Epidermal melanocyte (primary cell): ENCODE results near the gene SORCS3.

ENCODE experiments used
- DNase-seq: peaks from one replicate; pipeline ENCODE4 v3.0.0; 2011; ENCODE audit warnings: low spot score; ENCODE audit not compliant: insufficient read length

Gene SORCS3

DNA sequence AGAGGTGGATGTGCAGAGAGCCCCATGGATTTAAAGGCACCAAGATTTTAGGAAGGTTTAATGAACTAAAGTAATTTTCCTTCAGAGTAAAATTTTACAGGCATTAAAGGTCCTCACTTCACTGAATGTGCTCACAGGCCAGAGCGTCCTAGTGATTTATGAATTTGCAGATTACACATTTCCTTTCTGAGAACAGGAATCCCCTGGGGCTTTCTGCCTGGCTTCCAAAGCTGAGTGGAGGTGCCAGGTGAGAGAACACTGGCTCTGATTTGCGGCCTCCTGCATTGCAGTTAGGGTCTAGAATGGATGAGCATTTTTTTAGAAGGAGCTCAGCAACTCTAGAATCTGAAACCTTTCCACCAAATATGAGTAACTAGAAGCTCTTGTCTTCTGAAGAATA is 194.3 kb downstream of the SORCS3 start:
- no peak for DNase-seq

DNA sequence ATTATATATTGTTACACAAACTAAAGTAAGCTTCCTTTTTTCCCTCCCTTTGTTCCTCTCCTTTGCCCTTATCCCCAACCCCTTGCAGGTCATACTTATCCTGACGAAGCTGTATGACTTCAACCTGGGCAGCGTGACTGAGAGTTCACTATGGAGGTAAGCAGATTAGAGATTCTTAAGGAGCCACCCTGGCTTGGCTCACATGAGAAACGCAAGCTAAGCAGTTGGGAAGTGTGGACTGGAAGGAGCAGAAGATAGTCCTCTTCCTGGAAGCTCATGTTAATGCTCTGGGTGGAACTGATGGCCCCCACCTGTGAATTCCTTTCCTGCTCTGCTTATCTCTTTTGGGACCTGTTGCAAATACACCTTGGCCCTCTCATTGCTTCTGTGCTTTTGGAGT is 201.6 kb downstream of the SORCS3 start:
- no peak for DNase-seq

DNA sequence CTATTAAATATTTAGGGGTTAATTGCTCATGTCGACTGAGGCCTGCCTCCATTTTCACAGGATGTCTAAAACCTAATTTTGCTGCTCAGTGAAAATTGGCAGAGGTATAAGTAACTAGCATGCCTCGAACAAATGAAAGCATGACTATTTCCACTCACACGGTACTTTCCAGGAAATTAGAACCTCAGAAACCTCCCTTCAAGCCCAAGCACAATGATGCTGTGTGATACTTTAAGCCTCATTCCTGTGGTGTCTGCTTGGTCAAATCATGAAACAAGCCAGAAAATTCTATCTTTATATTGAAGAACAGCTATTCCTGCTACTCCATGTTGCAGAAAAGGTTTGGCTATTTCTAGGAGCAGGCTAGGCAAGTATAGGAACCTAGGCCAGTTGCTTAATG is 203.0 kb downstream of the SORCS3 start:
- DNase-seq: no peak

DNA sequence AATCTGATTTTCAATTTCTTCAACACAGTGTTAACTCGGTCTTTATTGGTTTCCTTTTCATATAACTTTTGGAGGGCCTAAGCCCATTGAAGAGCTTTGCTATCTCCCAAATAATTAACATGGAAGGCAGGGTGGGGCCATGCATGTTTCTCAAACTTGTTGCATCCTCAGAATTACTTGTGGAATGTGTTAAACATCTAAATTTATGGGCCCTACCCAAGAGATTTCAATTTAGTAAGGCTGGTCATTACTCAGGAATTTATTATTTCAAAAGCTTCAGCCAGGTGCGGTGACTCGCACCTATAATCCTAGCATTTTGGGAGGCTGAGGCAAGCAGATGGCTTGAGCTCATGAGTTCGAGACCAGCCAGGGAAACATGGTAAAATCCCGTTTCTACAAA is 208.9 kb downstream of the SORCS3 start:
- DNase-seq: no peak

DNA sequence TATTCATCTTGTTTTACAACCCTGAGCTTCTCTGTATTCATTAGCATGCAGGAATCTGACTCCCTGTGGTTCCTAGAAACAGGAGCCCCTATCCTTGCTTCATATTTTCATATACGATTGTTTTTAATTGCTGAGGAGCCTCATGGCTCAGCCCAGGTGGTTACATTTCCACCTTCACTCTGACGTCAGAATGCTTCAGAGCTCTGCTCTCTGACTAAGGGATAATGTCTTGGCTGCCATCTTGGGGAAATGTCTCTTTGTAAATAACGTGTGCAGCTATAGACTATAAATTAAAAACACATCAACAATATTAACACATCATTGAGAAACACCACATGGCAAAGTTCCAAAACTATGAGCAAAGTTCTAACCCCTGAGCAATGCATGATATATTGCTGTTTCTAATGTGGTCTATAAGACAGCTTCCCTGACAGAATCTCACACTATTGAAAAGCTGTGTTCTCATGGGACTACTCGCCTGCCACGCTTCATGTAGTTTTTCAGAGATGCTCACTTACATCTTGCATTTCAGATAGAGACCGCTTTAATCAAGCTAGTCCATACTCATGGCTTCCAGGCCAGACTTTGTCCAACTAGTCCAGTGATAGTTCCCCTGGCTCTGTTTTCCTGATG is 227.0 kb downstream of the SORCS3 start:
- no peak for DNase-seq

DNA sequence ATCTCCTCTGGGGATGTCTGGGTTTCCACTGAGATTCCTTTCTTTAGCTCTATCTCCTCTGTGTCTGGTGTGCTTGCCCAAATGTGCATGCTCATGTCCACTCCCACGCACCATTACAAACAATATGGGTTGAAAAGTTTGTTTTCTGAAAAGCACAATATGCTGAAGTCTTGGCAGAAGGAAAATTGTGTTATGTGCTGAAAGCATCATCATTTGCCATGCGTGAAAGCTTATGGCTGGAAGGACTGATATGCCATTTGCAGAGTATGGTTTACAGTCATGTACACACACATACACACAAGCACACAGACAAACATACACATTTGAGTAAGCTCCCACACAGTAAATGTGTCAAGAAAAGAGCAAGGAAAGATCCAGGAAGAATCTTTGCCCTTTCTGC is 231.6 kb downstream of the SORCS3 start:
- no peak for DNase-seq

DNA sequence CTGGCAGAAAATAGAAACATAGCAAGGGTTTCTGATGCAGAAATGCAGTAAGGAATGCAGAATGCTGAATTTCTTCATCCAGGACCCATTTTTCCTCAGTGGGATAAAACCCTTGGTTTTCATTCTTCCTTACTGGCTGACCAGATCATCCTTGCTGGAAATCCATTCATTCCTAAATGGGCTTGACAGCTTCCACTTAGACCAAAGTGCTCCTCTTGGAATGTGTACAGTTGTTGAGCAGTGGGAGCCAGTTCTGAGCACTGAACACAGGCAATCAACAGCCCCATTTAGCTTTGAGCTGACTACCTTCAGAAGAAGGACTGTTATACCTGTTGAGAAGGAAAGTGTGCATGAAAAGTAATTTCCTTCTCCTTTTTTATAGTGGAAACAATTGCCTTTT is 232.1 kb downstream of the SORCS3 start:
- no peak for DNase-seq

DNA sequence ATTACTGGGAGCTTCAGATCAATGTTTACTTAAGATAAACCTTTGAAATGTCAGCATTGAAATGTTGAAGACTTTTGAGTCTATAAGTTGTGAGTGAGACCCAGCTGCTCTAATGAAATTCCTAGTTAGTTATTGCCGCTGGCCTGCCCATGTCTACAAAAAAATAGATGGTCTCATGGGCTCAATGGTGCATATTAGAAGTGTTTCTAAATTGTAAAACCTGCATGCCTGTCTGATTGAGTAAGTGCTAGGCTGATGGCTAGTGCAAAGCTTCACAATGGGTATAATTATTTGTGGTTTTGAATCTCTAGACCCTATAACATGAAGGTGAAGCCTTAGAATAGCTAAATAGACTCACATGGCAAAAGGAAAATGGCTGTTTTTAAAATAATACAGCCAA is 234.5 kb downstream of the SORCS3 start:
- no peak for DNase-seq

DNA sequence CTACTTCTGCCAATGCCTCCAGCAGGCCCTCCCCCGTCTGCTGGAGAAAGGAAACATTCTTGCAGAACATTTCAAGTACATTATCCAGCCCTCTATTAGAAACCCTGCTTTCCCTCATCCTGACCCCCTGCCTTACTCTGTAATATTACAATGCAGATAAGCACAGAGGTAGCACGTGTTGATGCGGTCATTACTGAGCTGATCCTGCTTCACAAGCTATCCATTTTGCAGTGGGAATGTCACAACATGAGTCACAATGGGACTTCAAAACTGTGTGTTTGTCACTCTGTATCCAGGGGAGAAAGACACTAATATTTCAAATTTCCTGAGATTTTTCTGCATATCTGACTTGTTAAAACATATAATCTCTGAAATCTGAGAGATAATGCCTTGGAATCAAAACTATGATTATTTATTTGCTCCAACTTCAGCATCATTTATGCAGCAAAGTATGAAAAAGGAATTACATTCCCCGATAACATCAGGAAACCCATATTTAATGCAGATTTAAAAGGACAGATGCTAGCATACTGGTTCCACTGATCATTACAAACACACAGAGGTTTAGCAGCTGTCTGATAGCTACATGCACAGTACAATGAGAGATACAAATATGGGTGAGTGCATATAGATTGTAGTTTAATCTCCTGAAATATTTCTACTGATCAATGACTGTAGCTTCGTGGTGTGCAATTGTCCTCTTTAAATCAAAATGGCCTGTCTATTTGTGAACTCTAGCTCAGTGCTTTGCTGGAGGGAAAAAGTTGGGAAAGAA is 239.7 kb downstream of the SORCS3 start:
- DNase-seq: no peak

DNA sequence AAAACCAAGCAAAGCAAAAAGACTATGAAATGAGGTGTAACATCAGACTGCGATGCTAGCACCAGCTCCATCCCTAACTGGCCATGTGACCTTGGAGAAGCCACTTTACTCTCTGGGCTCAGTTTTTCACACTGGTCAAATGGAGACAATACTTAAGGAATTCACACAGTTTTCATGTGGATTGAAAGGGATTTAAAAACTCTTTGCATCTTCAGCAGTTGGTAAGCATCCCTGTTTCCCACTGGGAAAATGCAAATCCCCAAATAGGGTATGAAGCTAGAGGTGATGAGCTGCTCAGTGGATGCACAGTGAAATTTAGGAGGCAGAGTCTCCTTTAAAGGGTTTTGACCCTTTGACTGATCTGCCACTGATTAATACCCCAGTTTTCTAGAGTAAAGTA is 240.7 kb downstream of the SORCS3 start:
- no peak for DNase-seq

DNA sequence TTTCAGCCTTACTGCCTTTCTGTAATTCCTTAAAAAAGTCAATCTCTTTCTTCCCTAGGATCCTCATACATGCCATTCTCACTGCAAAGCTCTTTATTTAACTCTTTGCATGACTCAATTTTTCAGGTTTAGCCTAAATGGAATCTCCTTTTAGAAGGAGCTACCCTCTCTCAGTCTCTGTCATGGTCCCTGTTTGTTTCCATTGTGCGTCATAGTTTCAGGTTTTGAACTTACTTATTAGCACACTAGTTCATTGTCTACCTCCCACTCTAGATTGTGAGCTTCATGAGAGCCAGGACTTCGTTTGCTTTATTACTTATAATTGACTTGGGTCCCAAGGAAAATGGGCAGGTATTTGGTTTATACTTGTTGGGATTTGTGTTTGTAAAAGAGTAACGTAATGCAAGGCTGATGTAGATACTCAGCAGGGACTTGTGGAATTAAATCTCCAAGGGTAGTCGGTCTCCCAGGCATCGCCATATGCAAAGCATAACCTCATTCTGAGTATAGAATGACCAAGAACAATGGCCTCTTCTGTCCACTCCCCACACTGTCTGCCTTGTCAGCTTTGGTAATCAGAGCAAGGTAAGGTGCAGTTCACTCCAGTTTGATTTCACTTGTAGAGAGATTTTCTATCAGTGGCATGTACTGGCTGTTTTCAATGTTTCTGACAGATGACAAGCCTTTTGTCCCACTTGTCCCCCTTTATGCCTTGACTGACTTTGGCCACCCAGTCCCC is 252.0 kb downstream of the SORCS3 start:
- DNase-seq: no peak

DNA sequence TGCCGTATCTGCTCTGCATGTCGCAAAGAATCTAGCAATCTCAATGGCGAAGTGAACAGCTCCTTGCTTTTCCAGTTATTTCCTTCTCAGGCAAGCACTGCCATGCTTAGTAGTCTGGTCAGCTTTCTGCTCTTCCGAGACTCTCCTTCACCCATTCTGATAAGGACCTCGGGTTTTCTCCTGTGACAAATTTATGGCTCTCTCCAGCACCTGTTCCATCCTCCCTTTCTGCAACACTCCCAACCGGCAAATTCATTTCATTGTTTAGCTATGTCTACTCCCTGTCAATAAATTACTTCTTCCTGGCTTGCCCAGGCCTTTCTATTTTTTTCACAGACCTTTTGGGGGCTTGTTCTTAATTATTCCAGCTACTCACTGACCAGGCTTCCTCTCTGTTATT is 252.6 kb downstream of the SORCS3 start:
- no peak for DNase-seq

DNA sequence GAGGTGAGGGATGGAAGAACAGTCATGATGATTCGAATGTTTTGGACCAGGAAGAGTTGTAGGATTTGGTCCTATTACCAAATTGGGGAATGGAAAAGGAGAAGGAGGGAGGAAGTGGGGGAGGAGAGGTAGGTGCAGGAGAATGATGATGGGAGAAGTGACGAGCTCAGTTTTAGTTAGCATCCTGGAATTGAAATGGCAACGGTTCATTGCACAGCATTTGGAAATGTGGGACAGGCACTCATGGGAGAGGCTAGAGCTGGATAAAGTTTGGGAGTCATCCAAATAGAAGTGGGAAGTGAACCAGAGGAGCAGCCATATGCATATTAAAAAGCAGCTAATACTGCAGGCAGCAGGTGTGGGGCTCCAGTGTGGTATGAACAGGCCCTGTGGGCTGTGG is 253.6 kb downstream of the SORCS3 start:
- no peak for DNase-seq

DNA sequence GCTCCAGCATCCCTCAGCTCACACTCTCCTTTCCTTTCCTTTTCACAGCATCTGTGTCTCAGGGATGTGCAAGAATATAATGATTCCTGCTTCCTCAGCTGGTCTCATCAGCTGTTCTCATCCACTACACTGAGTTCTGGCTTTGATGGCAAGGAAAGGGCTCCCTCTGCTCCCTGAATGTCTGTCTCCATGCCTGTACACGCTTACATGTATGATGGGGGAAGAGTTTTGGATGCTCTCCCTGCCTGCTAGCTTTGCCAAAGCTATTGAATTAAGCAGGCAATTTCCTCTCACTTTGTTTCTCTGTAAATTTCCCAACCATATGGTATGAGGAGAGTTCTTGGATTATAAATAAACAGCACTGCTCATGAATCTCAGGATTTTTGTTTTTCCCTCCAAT is 254.5 kb downstream of the SORCS3 start:
- DNase-seq: no peak

DNA sequence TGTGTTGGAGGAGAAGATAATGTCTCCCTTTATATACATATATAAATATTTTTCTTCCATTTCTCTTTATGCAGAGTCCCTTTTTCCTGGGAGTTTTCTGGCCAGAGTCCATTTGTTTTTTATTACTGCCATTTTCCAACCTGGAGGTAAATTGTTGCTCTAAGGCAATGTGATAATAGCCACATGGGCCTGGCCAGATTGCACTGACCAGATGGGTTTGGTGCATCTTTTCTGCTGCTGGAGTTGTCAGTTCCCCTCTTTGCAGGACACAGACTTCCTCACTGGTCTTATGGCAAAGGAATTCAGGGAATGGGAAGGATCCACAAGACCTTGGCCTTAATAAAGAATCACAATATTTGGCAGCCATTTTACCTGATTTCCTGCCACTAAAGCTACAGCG is 254.9 kb downstream of the SORCS3 start:
- no peak for DNase-seq

DNA sequence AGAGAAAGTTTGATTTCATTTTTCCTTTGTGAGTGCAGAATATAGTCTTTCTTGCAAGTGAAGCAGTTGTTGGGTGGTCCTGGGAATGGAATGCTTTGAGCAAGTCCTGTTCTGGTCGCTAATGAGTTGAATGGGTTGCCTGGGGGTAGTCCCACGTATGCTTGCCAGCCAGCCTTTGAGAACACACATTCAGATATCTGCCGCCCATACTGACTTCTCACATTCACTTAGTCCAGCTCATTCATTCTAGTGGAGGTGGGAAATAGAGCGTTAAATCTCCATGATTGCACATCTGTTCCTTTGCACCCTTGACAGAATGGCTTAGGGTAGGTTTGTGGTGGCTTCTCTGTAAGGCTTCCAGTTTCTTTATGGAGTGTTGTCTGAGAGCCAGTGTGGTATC is 256.6 kb downstream of the SORCS3 start:
- no peak for DNase-seq

DNA sequence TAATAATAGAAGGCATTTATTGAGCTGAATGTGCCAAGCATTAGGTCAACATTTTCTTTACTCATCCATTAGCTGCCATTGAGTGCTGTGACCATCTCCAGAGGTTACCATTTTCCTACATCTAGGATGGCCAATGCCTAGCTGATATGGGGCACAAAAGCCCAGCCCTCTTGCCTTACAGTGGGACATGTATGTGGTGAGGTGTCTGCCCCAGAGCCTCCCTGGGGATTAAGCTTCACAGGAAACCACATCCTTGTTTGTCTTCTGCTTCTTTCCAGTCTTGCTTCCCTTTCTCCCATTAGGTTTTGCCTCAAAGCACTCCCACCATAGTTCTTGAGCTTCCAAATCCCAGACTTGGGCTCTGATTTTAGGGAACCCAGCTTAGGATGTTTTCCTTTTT is 258.7 kb downstream of the SORCS3 start:
- no peak for DNase-seq

DNA sequence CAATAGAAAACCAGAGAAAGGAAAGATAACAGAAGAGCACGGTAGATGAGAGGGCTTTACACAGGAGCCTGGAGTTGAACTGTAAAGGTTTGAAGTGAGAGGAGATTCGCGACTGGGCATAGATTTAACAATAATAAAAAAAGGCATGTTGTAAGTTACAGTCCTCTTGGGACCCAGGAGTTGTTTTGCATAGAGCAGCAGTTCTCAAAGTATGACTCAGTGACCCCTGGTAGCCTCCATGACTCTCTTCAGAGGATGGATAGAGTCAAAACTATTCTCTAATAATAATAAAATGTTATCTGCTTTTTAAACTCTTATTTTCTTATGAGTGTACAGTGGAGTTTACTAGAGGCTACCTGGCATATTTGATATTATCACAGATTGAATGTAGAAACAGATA is 262.3 kb downstream of the SORCS3 start:
- DNase-seq: no peak

DNA sequence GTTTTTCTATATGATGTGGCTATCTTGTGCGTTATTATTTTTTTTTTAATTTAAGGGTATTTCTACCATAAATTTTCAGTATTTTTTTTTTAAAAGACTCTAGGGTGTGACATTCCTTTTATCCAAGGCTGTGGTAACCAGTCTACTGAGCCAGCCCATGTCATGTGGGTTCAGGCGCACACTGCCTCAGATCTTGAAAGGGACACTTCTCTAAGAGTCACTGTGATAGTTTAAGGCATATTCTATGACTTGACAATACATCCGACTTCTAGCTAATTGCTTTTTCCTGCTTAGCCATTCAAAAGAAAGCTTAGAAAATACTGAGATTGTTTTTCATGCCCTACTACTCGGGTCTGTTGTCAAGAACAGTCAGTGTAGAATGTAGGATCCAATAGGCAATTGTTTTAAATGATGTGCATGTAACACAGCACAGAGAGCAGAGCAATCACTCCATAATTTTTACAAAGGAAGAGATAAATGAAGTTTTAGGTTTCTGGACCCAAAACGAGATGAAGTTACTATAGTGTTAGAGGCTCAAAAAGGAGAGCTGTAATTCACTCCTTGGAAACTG is 263.7 kb downstream of the SORCS3 start:
- DNase-seq: no peak

DNA sequence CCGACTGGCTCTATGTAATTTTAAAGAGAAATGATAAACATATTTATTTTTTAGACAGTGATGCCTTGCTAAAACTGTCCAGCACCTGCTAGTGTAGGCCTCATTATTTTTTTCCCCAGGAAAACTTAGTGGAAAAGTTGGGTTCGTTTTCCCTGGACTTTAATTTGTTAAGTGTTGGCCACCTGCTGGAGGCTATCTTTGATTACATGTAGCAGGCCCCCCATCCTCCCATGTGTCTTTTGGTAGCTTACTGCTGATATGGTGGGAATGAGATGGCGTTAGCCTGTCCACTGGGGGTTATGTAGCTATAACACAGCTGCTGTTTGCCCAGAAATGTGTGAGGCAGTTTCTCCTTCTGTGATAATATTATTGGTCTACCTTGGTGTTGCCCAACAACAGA is 265.0 kb downstream of the SORCS3 start:
- DNase-seq: no peak

DNA sequence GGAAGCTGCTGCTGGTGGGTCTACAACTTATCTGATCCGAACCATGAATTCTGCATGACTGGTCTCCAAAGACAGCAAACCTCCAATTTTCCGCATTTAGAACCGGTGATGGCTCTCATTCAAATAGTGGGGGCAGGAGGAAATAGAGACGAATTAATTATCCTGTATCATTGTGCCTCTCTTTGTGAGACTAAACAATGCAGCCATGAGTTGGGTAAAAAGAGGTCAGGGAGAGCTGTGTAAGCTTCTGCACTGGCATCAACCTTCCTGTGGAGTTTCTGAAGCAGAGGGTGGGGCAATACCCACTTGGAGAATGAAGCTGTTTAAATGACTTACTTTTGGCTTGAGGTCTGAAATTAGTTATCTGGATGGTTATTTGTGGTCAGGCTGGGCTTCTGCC is 266.4 kb downstream of the SORCS3 start:
- no peak for DNase-seq

DNA sequence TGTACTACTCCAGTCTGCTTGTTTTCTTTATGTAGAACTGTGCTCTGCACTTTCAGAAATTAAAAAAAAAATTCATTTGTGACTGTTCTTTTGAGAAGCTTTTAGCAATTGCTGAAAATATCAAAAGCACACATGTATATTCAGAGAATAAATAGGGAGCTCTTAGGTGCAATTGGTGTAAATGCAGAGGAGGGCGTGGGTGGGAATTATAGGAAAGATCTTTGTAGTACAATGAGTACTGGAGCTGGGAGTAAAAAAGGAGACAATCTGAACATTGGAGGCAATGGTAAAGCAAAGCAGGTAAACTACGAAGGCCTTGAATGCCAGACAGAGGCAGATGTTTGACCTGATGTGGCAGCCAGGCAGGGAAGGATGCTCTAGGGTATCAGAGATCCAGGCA is 267.5 kb downstream of the SORCS3 start:
- DNase-seq: no peak
